Activated CD4-positive, CD25-positive, alpha-beta regulatory T cell treated with anti-CD3 and anti-CD28 coated beads, Interleukin-2, amount 50 U/mL, for 16 hours (primary cell): ENCODE data around the gene STOX2.

ENCODE experiments used
- DNase-seq: peaks from one replicate; pipeline ENCODE4 v3.0.0-alpha.2; 2020; ENCODE audit warnings: low read depth, low spot score

The STOX2 gene

GRCh38 chr4:183986971-183987946, 82.2 kb downstream of the STOX2 start:
- no peak for DNase-seq

- no peak for DNase-seq
These were observed 82.9 kb downstream of the STOX2 start for GRCh38 chr4:183987987-183988392.

- DNase-seq, result no peak
These were observed 83.8 kb downstream of the STOX2 start for GRCh38 chr4:183988874-183989273.

- no peak for DNase-seq
These were observed 84.4 kb downstream of the STOX2 start for GRCh38 chr4:183989461-183989860.

GRCh38 chr4:183989931-183990330, 84.8 kb downstream of the STOX2 start:
- DNase-seq, result no peak

- no peak for DNase-seq
These were observed 88.6 kb downstream of the STOX2 start for GRCh38 chr4:183993676-183994075.

- no peak for DNase-seq
These were observed 90.5 kb downstream of the STOX2 start for GRCh38 chr4:183995570-183995969.

GRCh38 chr4:183996868-183997267, 91.8 kb downstream of the STOX2 start:
- no peak for DNase-seq

- no peak for DNase-seq
These were observed 94.3 kb downstream of the STOX2 start for GRCh38 chr4:183999435-183999834.

- no peak for DNase-seq
These were observed 95.6 kb downstream of the STOX2 start for GRCh38 chr4:184000457-184001396.

GRCh38 chr4:184003433-184003832, 98.3 kb downstream of the STOX2 start:
- no peak for DNase-seq

GRCh38 chr4:184007891-184008290, 102.8 kb downstream of the STOX2 start:
- DNase-seq, result no peak

GRCh38 chr4:184010696-184011095, 105.6 kb downstream of the STOX2 start:
- DNase-seq, result no peak

- DNase-seq, result no peak
These were observed 106.8 kb downstream of the STOX2 start for GRCh38 chr4:184011826-184012380.

GRCh38 chr4:184012937-184013336, 107.8 kb downstream of the STOX2 start:
- no peak for DNase-seq

GRCh38 chr4:184014301-184014700, 109.2 kb downstream of the STOX2 start:
- DNase-seq, result no peak

GRCh38 chr4:184016759-184017668, 111.9 kb downstream of the STOX2 start:
- no peak for DNase-seq

GRCh38 chr4:184019076-184019475, 114.0 kb downstream of the STOX2 start:
- DNase-seq, result no peak

GRCh38 chr4:184019667-184020623, 114.8 kb downstream of the STOX2 start:
- no peak for DNase-seq

GRCh38 chr4:184021389-184021788, 116.3 kb downstream of the STOX2 start:
- DNase-seq, result no peak
